ENCODE data around the gene IRX3. TPM values are rescaled to one million over a fixed set of nuclear protein-coding genes. Genes with fewer than 3 reads are reported as not detected.
A peak's percentile ranks its signal among the peaks of the same experiment; 100 is the strongest.

Gene IRX3
- total RNA-seq, 4 donors from 2014 or later = 50.9 to 112 (median 82.7) TPM

GRCh38 chr16:54242199-54242598 lies 44.4 kb downstream of the IRX3 start:
- peak in 1 of 2 donors; percentile 35 for DNase-seq (ENCODE audit: low spot score in 2 of 2)
- H3K4me3 ChIP-seq = no peak overlapping the region
- H3K27ac ChIP-seq = no peak overlapping the region
- H3K36me3 ChIP-seq = no peaks in the 10 kb centered on the region
- H3K4me1 ChIP-seq = peaks cover 3% of the 10 kb centered on the region
- no peaks in the 10 kb centered on the region for H3K9me3 ChIP-seq
- TF ChIP-seq POLR2A (IDR thresholded peaks at IDR 0.05) (no peak), EP300 (IDR thresholded peaks at IDR 0.05) (no peak), POLR2AphosphoS5 (IDR thresholded peaks at IDR 0.05) (no peak), CTCF (IDR thresholded peaks at IDR 0.05) (no peak)
- peaks cover 8% of the 10 kb centered on the region for H3K27me3 ChIP-seq
- 87% methylated on average over 4 of the region's 4 CpGs for WGBS

GRCh38 chr16:54241525-54241924 lies 45.1 kb downstream of the IRX3 start:
- Histone ChIP-seq H3K4me1 (peaks cover 3% of the 10 kb centered on the region), H3K36me3 (no peaks in the 10 kb centered on the region), H3K4me3 (no peak overlapping the region), H3K27me3 (peaks cover 8% of the 10 kb centered on the region), H3K9me3 (no peaks in the 10 kb centered on the region), H3K27ac (no peak overlapping the region)
- 69% methylated on average over 6 of the region's 6 CpGs for WGBS
- peak in 1 of 2 donors; percentile 49 for DNase-seq (ENCODE audit: low spot score in 2 of 2)
- TF ChIP-seq CTCF (IDR thresholded peaks at IDR 0.05) (no peak), EP300 (IDR thresholded peaks at IDR 0.05) (no peak), POLR2A (IDR thresholded peaks at IDR 0.05) (no peak), POLR2AphosphoS5 (IDR thresholded peaks at IDR 0.05) (no peak)

- peak in 1 of 2 donors; percentile 56 for DNase-seq (ENCODE audit: low spot score in 2 of 2)
- H3K4me3 ChIP-seq = no peak overlapping the region
- no peak overlapping the region for H3K27ac ChIP-seq
- peaks cover 3% of the 10 kb centered on the region for H3K4me1 ChIP-seq
- H3K36me3 ChIP-seq = no peaks in the 10 kb centered on the region
- H3K9me3 ChIP-seq = no peaks in the 10 kb centered on the region
- H3K27me3 ChIP-seq = peaks cover 8% of the 10 kb centered on the region
- 59% methylated on average over 9 of the region's 9 CpGs for WGBS
- TF ChIP-seq POLR2A (IDR thresholded peaks at IDR 0.05) (no peak), POLR2AphosphoS5 (IDR thresholded peaks at IDR 0.05) (no peak), CTCF (IDR thresholded peaks at IDR 0.05) (no peak), EP300 (IDR thresholded peaks at IDR 0.05) (no peak)
Observed at GRCh38 chr16:54240271-54241129, 46.1 kb downstream of the IRX3 start.

- TF ChIP-seq POLR2AphosphoS5 (IDR thresholded peaks at IDR 0.05) (no peak), CTCF (IDR thresholded peaks at IDR 0.05) (no peak), EP300 (IDR thresholded peaks at IDR 0.05) (no peak), POLR2A (IDR thresholded peaks at IDR 0.05) (no peak)
- no peaks in the 10 kb centered on the region for H3K36me3 ChIP-seq
- DNase-seq (ENCODE audit: low spot score in 2 of 2) = peak in 1 of 2 donors; percentile 79
- peaks cover 3% of the 10 kb centered on the region for H3K27me3 ChIP-seq
- H3K9me3 ChIP-seq = no peaks in the 10 kb centered on the region
- no peak overlapping the region for H3K4me3 ChIP-seq
- H3K4me1 ChIP-seq = peaks cover 3% of the 10 kb centered on the region
- WGBS = 70% methylated on average over 8 of the region's 8 CpGs
- no peak overlapping the region for H3K27ac ChIP-seq
Observed at GRCh38 chr16:54239456-54239855, 47.1 kb downstream of the IRX3 start.

- WGBS = 70% methylated on average over 2 of the region's 2 CpGs
- no peak for DNase-seq (ENCODE audit: low spot score in 2 of 2)
- Histone ChIP-seq H3K36me3 (no peaks in the 10 kb centered on the region), H3K4me1 (peaks cover 3% of the 10 kb centered on the region), H3K27ac (no peak overlapping the region), H3K9me3 (no peaks in the 10 kb centered on the region), H3K4me3 (no peak overlapping the region), H3K27me3 (no peaks in the 10 kb centered on the region)
- TF ChIP-seq CTCF (IDR thresholded peaks at IDR 0.05) (no peak), EP300 (IDR thresholded peaks at IDR 0.05) (no peak), POLR2AphosphoS5 (IDR thresholded peaks at IDR 0.05) (no peak), POLR2A (IDR thresholded peaks at IDR 0.05) (no peak)
Observed at GRCh38 chr16:54236773-54237172, 49.8 kb downstream of the IRX3 start.
